Measurements from ENCODE around the gene KRT6C. TPM values are rescaled to one million over a fixed set of nuclear protein-coding genes. Genes with fewer than 3 reads are reported as not detected.

Gene KRT6C
- total and polyA plus RNA-seq, 3 experiments from 2014 or later: not detected

DNA sequence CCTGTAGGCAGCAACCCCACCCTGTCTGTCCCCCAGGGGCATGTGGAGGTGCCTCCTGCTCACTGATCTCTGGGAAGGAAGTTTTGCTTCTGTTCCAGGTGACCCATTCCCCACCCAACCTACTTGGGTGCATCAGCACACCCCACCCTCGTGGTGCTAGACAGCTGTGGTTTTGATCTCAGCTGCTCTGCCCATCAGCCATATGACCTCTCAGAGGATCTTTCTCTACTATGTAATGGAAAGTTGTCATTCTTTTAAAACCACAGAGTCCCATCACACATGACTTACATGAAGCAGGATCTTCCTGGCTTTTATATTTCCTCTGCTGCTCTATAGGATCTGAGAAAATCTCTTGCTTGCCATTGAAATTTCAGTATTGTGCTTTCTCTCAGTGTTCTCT, 53.9 kb downstream of the KRT6C start:
- peaks cover 11 to 41% of the 10 kb centered on the region in 2 donors for H3K27me3 Mint-ChIP-seq
- no peak overlapping the region for H3K27ac Mint-ChIP-seq
- CTCF ChIA-PET: no interaction called here

DNA sequence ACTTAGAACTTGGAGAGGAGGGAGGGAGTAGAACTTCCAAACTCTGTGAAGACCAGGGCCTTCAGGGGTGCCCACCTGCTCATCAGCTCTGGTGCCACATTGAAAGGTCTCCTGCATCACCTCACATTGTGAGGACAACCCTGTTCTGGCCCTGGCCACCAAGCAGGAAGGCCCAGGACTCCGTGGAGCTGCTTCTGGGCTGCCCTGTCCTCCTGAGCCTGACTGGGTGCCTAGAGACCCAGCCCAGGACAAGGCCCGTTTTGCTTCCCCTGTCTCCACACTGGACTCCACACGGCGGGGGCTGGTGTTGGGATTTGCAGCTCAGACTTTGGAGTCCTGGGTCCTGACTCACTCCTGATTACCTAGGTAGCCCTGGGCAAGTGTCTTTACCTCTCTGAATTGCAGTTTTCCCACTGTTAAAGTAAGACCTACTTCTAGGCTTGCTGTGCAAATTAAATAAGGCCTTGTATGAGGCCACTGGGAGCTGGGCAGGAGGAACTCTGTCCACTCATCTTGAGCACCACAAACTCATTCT, 55.0 kb downstream of the KRT6C start:
- Mint-ChIP-seq H3K27ac (peak overlapping the region in 1 of 8 donors; percentile 7), H3K9me3 (no peaks in the 10 kb centered on the region), H3K36me3 (no peaks in the 10 kb centered on the region), H3K27me3 (peaks cover 11 to 42% of the 10 kb centered on the region in 2 donors), H3K4me3 (no peak overlapping the region), H3K4me1 (no peaks in the 10 kb centered on the region)
- POLR2A ChIA-PET: no interaction called here
- Histone ChIP-seq H3K27ac (ENCODE audit: low read depth, low read length) (no peak overlapping the region), H3K4me1 (ENCODE audit: insufficient read depth, low read length) (no peaks in the 10 kb centered on the region), H3K27me3 (ENCODE audit: insufficient read depth, low read length, poor library complexity, severe bottlenecking) (no peaks in the 10 kb centered on the region), H3K36me3 (ENCODE audit: insufficient read depth, low read length) (no peaks in the 10 kb centered on the region), H3K9me3 (ENCODE audit: low read length) (no peaks in the 10 kb centered on the region), H3K4me3 (ENCODE audit: low read length) (no peak overlapping the region)
- no peak for DNase-seq
- CTCF ChIA-PET: no interaction called here

More for the DNA sequence above, 53.9 kb downstream of the KRT6C start:
- Histone ChIP-seq H3K27ac (ENCODE audit: low read depth, low read length) (no peak overlapping the region), H3K27me3 (ENCODE audit: insufficient read depth, low read length, poor library complexity, severe bottlenecking) (no peaks in the 10 kb centered on the region), H3K9me3 (ENCODE audit: low read length) (no peaks in the 10 kb centered on the region), H3K4me1 (ENCODE audit: insufficient read depth, low read length) (no peaks in the 10 kb centered on the region), H3K36me3 (ENCODE audit: insufficient read depth, low read length) (no peaks in the 10 kb centered on the region), H3K4me3 (ENCODE audit: low read length) (no peak overlapping the region)
- POLR2A ChIA-PET: no interaction called here
- Mint-ChIP-seq H3K9me3 (no peaks in the 10 kb centered on the region), H3K4me1 (no peaks in the 10 kb centered on the region), H3K4me3 (no peak overlapping the region), H3K36me3 (no peaks in the 10 kb centered on the region)
- no peak for DNase-seq

Other genes starting within 250 kb of the KRT6C start
- gene KRT7, start 240.6 kb downstream of the KRT6C start, total RNA-seq: 1 to 10 TPM; 3.2 to 5.6 TPM
- gene KRT7, start 240.6 kb downstream of the KRT6C start, polyA plus RNA-seq: not detected
- under 1 TPM in 1 of 2 experiments, not detected in 1; 0.31 TPM for gene KRT86, start 199.2 kb downstream of the KRT6C start, total RNA-seq
- gene KRT86, start 199.2 kb downstream of the KRT6C start, polyA plus RNA-seq: not detected
- not detected for gene KRT81, start 182.3 kb downstream of the KRT6C start, total RNA-seq
- gene KRT81, start 182.3 kb downstream of the KRT6C start, polyA plus RNA-seq: not detected
- gene KRT83, start 152.4 kb downstream of the KRT6C start, total RNA-seq: not detected
- gene KRT83, start 152.4 kb downstream of the KRT6C start, polyA plus RNA-seq: not detected
- not detected for gene KRT85, start 106.3 kb downstream of the KRT6C start, total RNA-seq
- gene KRT85, start 106.3 kb downstream of the KRT6C start, polyA plus RNA-seq: not detected
- not detected for gene KRT84, start 88.2 kb downstream of the KRT6C start, total RNA-seq
- gene KRT84, start 88.2 kb downstream of the KRT6C start, polyA plus RNA-seq: not detected
- gene KRT82, start 67.5 kb downstream of the KRT6C start, total RNA-seq: not detected
- gene KRT82, start 67.5 kb downstream of the KRT6C start, polyA plus RNA-seq: not detected
- not detected for gene KRT75, start 39.4 kb downstream of the KRT6C start, total RNA-seq
- not detected for gene KRT75, start 39.4 kb downstream of the KRT6C start, polyA plus RNA-seq
- gene KRT6B, start 21.7 kb downstream of the KRT6C start, total RNA-seq: not detected
- gene KRT6B, start 21.7 kb downstream of the KRT6C start, polyA plus RNA-seq: not detected
- gene KRT6A, start 19.5 kb upstream of the KRT6C start, total RNA-seq: not detected
- gene KRT6A, start 19.5 kb upstream of the KRT6C start, polyA plus RNA-seq: not detected
- not detected for gene KRT5, start 46.6 kb upstream of the KRT6C start, total RNA-seq
- gene KRT5, start 46.6 kb upstream of the KRT6C start, polyA plus RNA-seq: not detected
- gene KRT71, start 79.3 kb upstream of the KRT6C start, total RNA-seq: not detected
- not detected for gene KRT71, start 79.3 kb upstream of the KRT6C start, polyA plus RNA-seq
- not detected for gene KRT74, start 100.0 kb upstream of the KRT6C start, total RNA-seq
- not detected for gene KRT74, start 100.0 kb upstream of the KRT6C start, polyA plus RNA-seq
- gene KRT72, start 127.7 kb upstream of the KRT6C start, total RNA-seq: not detected
- gene KRT72, start 127.7 kb upstream of the KRT6C start, polyA plus RNA-seq: not detected
- under 1 TPM in 1 of 2 experiments, not detected in 1; 0.13 TPM for gene KRT73, start 144.8 kb upstream of the KRT6C start, total RNA-seq
- 0.24 TPM for gene KRT73, start 144.8 kb upstream of the KRT6C start, polyA plus RNA-seq
- not detected for gene KRT2, start 178.4 kb upstream of the KRT6C start, total RNA-seq
- gene KRT2, start 178.4 kb upstream of the KRT6C start, polyA plus RNA-seq: 0.16 TPM
- not detected for gene KRT1, start 206.6 kb upstream of the KRT6C start, total RNA-seq
- gene KRT1, start 206.6 kb upstream of the KRT6C start, polyA plus RNA-seq: 3.4 TPM
- gene KRT77, start 229.7 kb upstream of the KRT6C start, total RNA-seq: not detected
- not detected for gene KRT77, start 229.7 kb upstream of the KRT6C start, polyA plus RNA-seq